DMS 273 (cell line): ENCODE results near the gene SNX22.

Experiments used
- DNase-seq: peaks from one replicate; lab custom pipeline; 2025; ENCODE audit not compliant: unreplicated experiment; lab: John Stamatoyannopoulos, UW

The SNX22 gene

DNA sequence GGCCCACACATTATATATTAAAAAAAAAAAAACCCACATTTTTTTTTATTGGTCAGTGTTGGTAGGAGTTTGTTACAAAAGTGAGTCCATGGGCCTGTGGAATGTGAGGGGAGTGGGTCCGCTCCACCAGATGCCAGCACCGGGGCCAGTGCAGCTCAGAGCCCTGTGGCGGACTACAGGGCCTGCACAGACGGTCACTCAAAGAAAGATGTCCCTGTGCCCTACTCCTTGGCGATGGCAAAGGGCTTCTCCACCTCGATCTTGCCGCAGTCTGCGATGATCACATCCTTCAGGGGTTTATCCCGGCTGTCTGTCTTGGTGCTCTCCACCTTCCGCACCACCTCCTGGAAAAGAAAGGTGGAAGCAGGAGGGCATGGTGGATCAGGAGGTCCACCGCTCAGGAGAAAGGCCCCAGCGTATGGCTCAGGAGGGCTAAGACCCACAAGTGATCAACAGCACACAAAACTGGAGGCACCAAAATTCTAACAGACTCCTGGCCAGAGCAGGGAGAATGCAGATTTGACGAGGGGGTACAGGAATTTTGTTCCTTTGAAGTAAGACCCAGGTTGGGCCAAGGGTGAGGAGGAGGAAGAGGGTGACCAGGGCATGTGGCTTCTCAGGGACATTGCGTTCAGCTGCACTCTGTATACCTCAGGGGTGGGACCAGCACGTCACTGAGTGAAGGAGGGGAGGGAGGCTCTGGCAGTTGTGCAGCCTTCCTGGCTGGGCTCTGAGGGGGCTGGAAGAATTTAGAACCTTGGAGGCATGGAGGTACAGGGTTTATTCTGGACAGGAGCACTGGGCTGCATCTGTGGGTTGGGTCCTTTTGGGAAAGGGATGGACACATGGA, 4.5 kb downstream of the SNX22 start:
- no peak for DNase-seq

DNA sequence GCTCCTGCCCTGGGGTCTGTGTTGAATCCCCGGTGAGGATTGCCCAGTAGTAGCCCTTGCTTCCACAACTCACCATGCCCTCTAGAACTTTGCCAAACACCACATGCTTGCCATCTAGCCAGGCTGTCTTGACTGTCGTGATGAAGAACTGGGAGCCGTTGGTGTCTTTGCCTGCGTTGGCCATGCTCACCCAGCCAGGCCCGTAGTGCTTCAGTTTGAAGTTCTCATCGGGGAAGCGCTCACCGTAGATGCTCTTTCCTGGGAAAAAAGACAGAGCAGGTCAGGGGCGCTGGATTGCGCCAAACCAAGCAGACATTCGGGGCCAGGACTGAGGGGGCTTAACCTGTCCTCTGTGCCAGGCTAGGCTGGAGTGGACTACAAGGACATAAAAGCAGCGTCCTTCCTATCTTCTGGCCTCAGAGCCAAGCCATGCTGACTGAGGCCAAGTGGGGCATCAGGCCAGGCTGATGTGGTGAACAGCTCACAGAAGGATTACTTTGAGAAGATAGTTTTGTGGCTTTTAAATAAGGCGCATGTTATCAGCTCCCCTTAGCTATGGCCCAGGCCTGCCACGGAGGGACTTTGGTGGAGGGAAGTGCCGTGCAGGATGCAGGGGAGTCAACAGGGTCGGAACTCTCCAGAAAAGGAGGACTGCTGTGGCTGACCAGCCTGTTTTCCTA, 5.3 kb downstream of the SNX22 start:
- DNase-seq = no peak

DNA sequence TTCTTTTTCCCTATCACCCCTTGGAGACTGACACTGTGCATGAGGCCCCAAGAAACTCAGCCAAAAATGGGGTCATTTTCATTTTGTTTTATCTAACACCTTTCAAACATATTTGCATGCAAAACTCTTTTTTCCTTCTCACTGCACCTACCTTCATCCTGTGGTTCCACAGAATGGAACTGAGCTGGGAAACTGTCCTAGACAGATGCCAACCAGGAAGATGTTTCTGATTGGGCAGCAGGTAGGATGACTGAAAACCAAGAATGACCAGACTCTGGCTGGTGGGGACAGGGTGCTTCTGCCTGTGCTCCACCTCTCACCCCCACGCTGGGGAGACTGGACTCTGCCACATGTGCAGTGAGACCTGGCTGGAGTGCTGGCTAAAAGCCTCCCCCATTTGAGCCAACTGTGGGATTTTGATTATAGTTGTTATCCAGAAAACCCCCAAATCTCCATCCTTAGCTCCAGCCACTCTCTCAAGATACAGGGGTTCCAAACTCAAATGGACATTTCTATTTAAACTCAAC, 6.1 kb downstream of the SNX22 start:
- no peak for DNase-seq

DNA sequence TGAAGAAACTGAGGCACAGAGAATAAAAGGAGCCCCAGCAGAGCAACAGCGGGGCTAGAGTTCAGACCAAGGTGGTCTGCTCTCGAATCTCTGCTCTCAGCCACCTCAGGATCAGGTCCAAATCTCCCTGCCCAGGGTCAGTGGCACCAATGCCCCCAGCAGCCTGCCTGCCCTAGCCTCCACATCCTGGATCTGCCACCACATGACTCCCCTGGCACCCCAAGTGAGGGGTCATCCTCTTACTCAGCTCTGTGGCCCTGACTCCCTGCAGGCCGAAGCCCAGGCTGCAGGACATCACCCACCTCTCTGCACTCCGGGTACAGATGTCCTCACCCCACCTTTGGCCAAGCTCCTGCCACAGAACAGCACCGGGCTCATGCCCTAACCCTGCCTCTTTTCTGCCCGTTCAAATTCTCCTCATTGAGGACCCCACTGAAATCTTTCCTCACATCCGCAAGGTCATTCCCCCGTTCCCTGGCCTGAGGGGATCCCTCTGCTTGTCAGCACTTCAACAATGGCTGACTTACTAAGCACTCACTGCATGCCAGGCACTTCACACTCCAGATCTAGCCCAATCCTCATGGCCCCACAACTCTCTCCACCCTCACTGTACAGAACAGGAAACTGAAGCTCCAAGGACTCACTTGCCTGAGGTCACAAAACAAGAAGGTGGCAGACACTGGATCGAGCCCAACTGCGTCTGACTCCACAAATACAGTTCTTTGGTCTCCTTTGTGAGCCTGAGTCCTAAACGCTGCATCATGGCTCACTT, 7.0 kb downstream of the SNX22 start:
- DNase-seq = no peak

DNA sequence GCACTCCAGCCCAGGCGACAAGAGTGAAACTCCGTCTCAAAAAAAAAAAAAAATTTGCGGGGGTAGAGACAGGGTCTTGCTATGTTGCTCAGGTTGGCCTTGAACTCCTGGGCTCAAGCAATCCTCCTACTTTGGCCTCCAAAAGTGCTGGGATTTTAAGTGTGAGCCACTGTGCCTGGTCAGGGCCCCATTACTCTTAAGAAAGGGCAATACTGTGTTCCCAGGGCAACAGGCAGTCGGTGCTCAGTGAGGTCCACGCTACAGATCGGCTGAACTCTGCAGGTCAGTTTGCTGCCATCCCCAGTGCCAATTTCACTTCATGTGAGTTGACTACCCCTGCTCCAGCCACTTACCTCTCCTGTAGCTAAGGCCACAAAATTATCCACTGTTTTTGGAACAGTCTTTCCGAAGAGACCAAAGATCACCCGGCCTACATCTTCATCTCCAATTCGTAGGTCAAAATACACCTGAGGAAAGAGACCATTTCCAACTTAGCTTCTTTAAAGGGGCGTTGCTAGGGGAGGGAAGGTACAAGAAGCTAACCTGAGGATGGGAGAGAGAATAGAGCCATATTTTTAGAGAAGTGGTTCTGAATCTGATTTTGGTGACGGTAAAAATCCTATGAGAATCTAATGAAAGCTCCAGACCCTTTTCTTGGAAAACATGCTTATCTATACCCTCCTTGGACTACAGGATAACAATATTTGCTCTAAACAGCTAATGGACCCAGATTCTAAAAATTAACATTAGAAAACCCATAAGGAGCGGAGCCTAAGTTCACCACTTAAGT, 10.4 kb downstream of the SNX22 start:
- DNase-seq = no peak

DNA sequence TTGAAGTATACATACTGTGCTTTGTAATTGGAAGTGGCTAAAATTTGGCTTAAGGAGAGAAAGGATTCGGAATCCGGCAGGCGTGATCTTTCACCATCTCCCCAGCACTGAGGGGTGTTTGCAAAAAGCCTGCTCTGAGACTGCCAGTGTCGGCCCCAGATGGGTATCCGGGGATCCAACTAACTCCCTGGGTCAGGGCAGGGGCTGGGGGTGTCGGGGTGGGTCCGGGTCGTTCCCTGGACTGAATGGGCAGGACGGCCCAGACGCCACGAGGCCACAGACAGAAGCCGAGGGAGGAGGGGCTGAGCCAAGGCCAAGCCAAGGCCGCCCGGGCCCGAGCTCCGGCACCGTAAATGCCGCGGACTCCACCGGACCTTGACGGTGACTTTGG, 10.9 kb downstream of the SNX22 start:
- DNase-seq = no peak

DNA sequence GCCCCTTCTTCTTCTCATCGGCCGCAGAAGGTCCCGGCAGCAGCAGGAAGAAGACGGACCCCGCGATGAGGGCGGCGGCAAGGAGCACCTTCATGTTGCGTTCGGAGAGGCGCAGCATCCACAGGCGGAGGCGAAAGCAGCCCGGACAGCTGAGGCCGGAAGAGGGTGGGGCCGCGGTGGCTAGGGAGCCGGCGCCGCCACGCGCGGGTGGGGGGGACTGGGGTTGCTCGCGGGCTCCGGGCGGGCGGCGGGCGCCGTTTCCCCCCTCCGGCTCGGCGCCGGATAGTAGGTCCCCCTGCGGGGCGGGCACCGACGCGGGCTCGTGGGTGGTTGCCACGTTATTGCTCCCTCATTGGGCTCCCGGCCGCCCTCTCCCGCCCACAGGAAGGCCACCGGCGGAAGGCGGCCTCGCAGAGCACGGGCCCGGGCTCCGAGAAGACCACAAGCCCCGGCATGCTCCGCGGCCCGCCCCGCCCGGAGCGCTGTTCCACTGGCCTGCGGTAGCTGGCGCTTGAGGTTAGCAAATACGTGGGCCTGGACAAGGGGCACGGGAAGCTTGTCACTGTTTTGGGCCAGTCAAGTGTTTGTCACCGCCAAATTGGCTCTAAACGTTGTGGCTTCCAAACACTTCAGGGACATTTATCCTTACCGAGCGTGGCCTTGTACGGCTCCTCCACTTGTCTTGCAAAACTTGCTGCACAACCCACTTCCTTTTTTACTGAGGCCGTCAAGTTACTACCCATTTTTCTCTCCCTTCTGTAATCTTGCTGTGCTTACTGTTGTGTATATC, 11.5 kb downstream of the SNX22 start, which contains the start of gene PPIB:
TSS of gene PPIB (minus strand) at position 154 of the 790 bp plus-strand sequence. CDS start at position 118, 36 bp downstream.
- DNase-seq = peak; percentile 96

DNA sequence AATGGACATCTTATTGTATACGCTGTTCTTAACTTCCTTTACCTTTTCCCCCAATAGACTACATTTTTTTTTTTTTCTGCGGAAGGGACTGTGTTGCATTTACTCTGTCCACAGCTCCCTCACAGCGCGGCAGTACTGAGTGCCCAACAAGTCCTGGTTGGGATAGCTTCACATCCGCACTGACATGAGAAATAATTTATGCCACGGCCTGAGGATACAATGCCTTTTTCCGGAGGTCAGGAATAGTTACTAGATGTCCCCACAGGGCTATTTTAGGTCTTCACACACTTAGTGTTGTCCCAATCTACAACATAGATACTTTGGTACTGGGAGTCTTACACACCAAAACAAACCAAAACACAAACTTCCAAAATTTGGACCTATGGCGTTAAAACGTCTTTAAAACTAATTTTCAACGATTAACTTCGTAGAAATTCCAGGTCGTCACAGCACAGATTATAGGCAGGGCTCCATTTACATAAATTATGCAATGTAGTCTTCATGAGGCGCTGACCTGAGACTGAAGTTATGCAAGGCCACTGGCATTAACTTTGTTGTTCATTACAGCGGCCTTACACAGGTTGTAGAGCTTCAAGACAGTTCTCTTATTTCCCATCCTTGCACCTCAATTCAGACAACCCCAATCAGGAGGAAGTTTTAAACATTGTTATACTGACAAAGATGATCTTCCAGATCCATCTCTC, 12.3 kb downstream of the SNX22 start:
- DNase-seq = peak; percentile 36

DNA sequence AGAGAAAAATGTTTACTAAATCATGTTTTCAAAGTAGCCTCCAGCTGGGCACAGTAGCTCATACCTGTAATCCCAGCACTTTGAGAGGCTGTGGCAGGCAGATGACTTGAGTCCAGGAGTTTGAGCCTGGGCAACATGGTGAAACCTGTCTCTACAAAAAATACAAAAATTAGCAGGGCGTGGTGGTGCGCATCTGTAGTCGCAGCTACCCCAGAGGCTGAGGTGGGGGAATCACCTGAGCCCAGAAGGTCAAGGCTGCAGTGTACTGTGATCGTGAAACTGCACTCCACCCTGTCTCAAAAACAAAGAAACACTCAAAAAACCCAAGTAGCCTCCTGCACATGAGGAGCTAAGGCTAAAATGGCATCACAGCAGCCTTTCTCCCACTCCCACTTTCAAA, 12.9 kb downstream of the SNX22 start:
- DNase-seq = no peak

DNA sequence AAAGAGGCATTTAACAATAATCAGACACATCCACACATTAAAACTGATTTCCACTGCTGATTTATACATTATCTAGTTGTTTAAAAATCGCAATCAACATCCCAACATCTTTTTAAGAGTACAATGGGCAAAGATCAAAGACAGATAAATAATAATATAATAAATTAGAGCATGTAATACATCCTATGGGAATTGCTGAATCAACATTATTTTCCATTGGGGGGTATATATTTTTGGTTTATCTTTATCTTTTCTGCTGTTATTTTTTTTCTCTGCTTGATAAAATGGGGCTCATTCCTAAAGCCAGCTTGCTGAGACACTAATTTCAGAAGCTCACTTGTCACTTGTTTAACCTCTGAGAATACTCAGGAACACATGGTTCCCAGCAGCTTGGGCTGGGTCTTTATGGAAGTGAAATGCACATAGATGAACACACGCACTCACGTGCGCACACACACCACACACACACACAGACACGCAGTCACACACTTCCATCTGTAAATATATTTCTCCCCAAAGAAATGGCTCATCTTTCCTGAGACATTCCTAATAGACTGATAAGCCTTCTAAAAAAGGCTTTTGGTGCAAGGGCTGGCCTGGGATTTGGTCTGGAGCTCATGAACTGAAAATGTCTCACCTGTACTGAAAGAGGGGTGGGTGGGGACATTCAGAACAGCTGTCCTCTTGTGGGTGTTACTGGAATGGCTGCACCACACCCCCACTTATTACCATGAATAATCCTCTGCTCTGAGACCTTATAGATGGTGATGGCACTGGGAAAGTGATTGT, 14.8 kb downstream of the SNX22 start:
- no peak for DNase-seq

DNA sequence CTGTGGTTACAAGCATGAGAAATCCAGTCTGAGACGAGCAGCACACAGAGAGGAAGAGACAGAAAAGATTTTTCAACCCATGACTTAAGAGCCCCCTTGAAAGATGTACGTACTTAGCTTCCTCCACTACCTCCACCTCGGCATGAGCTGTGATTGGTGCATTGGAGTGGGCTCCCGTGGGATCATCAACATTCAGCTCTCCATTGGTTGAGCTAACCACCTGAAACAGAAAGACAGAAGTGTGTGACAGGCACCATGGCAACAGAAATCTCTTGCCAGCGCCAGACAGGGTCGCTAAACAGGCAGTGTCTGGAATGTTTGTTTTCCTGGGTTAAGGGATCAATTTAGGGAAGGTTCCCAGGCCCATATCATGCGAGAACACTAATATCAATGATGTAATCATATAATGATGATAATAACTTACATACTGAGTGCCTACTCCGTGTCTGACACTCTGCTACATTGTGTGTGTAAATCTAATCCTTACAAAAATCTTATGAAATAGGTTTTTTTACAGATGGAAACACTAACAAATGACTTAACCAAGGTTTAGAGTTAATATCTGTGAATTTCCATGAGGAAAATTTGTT, 28.8 kb downstream of the SNX22 start:
- no peak for DNase-seq

DNA sequence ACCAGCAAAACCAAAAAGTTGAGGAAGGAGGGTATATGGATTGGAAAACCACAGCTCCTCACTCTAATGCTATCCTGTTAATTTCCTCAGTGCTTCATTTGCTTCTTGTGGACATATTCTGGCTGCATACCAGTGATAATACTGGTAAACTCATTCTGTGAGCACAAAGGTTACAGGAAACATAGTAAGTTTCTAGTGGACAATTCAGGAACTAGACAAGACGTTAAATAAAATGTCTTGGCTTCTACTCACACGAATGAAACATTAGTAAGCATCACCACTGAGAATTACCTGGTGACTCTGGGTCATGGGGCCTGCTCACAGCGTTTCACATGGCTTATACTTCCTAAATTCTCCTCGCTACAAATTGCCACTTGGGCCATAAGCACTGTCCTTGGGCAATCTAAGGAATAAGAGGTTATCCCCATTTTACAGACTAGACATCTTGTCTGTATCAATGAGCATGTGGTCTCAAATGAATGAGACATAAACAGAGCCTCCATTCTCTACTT, 31.4 kb downstream of the SNX22 start:
- DNase-seq = no peak

DNA sequence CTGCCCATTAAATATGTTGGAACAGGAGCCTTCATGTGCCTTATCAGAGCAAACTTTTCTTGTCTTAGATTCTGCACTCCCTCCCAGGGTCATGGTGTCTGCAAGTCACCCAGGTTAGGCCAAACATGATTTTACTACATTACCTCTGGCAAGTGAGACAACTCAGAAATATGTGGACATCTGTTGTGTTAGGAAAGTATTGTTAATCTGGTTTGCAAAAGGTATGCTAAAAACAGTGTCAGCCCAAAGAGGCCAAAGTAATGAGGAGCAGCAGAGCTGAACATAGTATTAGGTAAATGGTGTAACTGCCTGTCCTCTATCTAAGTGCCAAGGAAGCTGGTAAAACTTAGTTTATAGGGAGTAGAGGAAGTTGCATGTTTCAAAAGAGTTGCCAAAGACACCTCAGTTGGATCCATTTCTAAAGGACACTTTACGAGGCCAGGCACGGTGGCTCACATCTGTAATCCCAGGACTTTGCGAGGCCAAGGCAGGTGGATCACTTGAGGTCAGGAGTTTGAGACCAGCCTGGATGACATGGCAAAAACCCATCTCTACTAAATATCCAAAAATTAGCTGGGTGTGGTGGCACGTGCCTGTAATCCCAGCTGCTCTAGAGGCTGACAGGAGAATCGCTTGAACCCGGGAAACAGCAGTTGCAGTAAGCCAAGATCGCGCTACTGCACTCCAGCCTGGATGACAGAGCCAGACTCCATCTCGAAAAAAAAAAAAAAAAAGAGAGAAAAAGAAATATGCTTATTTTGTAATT, 33.8 kb downstream of the SNX22 start:
- no peak for DNase-seq

DNA sequence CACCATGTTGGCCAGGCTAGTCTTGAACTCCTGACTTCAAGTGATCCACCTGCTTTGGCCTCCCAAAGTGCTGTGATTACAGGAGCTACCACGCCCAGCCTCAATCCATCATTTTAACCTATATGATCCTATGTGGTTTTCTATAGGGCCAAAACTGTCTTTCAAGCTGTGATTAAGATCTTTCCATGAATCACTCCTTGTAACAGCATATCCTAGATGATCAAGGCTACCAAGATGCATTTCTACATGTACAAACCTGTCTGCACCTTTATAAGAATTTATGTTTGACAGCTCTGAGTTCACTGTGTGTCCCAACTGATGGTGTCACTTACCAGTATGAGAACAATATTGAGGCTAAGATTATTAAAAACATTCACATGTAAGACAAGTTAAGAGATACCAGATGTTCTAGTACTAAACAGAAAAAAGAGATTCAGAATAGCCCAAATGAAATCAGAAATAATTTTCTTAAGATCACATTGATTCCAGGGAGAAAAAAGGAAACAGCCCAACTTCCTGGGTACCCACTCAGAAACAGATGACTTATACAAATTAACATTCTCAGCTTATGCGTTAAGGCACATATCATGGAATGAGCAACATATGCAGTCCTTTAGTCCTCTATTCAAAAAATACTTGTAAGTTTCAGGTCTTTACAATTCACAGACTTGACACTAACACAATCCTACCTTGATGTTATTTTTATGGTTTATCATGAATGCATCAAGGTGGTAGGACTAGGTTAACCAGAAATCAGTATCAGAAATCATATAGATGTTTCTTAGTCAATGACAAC, 36.1 kb downstream of the SNX22 start:
- no peak for DNase-seq

DNA sequence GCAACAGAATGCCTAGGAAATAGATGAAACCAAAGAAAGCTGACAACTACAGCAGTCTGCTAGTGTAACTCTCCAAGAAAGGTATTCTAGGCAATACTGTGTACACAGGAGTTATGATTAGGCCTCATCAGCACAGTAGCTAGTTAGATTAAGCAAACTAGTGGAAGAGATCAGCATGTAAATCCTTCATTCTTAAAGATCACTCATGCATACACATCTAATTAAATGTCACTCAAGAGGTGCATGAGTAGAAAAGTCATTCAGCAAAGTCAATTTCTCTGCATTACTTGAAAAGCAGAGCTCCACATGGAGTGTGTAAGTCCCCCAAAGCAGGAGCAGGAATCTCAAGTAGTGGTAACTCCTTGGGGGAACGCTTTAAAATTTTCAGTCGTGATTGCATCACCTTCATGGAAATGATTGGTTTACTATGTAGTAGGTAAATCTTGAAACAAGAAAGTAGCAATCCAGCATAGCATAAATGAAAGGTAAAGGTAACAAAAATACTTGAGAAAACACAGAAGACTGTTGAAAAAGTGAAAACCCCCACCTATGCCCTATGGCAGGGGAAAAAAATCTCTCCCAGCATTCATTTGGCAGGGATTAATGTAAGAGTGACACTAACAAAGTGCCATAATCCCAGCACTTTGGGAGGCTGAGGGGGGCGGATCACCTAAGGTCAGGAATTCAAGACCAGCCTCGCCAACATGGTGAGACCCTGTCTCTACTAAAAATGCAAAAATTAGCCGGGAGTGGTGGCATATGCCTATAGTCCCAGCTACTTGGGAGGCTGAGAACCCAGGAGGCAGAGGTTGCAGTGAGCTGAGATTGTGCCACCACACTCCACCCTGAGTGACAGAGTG, 40.7 kb downstream of the SNX22 start:
- no peak for DNase-seq
